ENCODE measurements around the gene DCST1.

Gene DCST1

GRCh38 chr1:155057104-155057503 is 23.5 kb downstream of the DCST1 start:
- no peak for DNase-seq

DNA sequence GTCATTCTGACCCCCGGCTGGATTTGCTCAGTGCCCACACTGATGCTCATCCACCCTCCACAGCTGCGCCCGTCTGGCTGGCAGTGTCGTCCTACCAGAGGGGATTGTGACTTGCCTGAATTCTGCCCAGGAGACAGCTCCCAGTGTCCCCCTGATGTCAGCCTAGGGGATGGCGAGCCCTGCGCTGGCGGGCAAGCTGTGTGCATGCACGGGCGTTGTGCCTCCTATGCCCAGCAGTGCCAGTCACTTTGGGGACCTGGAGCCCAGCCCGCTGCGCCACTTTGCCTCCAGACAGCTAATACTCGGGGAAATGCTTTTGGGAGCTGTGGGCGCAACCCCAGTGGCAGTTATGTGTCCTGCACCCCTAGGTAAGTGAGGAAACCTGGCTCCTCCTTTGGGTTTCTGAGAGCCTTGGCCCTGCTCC is 24.2 kb downstream of the DCST1 start:
- DNase-seq = no peak

DNA sequence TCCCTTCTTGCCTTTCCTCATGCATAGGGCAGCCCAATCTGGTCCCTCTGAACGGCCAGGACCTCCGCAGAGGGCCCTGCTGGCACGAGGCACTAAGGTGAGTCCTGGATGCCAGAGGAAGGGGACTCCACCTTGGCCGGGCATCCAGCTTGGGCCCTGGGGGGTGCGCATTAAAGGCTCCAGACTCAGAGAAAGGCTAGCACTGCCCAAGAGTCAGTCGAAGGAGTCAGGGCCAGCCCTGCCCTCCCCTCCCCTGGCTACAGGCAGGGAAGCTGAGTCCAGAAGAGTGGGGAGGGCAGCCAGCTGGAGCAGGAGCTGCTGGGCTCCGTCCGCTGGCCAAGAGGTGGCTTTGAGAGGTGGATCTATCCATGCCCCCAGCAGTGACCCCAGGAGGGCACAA is 27.1 kb downstream of the DCST1 start:
- DNase-seq = no peak

DNA sequence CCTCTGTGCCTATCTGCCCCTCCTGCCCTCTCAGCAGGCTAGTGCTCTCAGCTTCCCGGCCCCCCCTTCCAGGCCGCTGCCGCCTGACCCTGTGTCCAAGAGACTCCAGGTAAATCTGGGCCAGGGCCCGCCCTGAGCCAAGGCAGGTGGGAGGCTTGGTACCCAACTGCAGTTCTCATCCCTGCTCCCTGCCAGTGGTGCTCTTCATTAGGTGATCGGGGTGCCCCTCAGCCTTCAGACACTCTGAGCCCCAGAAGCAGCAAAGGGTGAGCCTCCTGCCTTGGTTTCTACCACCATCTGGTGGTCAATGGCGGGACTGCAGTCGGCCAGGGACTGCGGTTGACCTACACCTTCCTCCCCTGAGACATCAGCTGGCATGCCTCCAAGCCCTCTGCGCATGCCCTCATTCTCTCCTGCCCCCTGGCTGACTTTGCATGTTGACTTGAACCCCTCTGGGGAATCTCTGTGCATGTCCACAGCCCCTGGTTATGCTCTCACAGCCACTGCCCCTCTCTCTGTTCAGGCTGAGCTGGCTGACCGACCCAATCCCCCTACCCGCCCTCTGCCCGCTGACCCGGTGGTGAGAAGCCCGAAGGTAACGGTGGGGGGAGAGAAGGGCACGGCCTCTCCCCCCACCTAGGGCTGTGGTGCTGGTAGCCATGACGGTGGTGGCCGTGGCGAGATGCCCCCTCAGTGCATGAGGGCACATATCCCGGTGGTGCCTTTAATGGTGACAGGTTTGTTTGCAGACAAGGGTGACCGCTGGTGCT is 27.9 kb downstream of the DCST1 start:
- DNase-seq = peak; percentile 89

DNA sequence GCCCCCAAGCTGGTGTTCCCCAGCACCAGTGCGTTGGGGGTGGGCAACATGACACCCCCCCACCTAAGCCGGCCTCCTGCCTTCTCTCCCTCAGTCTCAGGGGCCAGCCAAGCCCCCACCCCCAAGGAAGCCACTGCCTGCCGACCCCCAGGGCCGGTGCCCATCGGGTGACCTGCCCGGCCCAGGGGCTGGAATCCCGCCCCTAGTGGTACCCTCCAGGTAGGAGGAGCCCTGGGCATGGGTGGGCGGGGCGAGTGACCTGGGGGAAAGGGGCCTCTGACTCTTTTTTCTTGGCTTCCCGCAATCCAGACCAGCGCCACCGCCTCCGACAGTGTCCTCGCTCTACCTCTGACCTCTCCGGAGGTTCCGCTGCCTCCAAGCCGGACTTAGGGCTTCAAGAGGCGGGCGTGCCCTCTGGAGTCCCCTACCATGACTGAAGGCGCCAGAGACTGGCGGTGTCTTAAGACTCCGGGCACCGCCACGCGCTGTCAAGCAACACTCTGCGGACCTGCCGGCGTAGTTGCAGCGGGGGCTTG is 28.6 kb downstream of the DCST1 start:
- no peak for DNase-seq

DNA sequence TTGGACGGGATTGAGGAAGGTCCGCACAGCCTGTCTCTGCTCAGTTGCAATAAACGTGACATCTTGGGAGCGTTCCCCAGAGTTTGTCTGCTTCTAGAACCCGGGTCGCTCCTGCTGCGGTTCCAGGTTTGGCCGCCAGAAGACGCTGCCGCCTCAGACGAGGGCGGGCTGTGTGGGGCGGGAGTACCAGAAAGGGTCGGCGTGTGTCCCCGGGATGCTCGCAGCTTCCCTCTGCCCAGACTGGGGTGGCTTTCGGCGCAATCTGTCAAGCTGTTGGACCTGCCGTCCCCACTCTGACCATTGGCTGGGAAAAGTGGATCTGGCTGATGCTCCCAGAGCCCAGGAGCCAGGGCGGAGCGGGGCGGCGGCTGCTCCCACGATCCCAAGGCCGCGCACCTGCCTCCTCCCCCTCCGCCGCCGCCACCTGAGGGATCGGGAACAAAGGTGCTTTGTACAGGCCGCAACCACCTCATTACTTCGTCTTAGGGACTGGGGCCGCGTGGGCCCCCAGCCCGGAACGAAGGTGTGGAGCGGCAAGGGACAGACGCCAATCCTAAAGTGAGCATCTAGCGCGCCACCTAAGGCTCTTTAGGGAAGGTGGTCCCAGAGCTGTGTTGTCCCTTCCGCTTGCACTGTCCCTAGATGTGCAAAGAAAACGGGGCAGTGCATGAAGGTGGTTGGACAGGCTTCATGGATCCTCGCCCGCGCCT is 29.2 kb downstream of the DCST1 start:
- peak; percentile 77 for DNase-seq

DNA sequence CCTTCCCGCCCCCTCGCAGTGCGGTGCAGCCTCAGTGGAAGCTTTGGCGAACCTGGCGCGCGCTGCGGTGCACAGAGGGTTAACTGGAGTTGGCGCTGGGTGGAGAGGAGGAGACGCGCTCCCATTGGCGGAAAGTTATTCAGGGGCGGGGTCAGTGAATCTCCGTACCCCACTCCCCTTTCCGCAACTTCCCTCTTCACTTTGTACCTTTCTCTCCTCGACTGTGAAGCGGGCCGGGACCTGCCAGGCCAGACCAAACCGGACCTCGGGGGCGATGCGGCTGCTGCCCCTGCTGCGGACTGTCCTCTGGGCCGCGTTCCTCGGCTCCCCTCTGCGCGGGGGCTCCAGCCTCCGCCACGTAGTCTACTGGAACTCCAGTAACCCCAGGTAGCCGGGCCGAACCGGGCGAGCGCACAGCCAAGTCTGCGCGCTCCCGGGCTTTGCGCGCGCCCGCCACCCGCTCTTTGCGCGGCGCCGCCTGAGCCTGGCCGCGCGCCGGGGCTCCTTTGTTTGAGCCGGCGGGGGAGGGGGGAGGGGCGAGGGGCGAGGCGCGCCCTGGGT is 30.0 kb downstream of the DCST1 start, which contains the start of gene EFNA4:
Gene EFNA4 (plus strand): TSS at position 191 of the 561 bp plus-strand sequence. CDS start 84 bp downstream, at position 275.
- peak; percentile 90 for DNase-seq

- DNase-seq = peak; percentile 59
Measured at GRCh38 chr1:155064111-155064831, 30.6 kb downstream of the DCST1 start.

- DNase-seq = no peak
Measured at GRCh38 chr1:155064832-155065429, 31.3 kb downstream of the DCST1 start.

DNA sequence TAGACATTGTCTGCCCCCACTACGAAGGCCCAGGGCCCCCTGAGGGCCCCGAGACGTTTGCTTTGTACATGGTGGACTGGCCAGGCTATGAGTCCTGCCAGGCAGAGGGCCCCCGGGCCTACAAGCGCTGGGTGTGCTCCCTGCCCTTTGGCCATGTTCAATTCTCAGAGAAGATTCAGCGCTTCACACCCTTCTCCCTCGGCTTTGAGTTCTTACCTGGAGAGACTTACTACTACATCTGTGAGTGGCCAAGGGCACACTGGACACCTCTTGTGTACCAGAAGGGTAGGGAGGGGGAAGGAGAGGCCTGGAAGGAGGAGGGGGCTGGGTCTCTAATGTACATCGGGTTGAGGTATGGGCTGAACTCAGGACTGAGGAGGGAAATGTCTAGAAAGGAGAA is 33.2 kb downstream of the DCST1 start:
- DNase-seq = no peak

DNA sequence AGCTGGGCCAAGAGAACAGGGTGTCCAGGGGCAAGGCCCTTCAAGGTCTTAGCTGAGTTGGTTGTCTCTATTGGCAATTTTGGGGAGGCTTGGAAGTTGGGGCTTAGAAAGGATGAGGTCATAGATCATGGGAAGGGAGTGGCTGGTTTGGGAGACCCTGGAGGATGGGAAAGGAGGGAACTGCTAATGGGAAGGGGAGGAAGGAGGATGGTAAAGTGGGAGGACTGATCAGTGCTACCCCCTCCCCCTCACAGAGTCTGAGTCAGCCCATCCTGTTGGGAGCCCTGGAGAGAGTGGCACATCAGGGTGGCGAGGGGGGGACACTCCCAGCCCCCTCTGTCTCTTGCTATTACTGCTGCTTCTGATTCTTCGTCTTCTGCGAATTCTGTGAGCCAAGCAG is 35.0 kb downstream of the DCST1 start:
- DNase-seq = no peak

DNA sequence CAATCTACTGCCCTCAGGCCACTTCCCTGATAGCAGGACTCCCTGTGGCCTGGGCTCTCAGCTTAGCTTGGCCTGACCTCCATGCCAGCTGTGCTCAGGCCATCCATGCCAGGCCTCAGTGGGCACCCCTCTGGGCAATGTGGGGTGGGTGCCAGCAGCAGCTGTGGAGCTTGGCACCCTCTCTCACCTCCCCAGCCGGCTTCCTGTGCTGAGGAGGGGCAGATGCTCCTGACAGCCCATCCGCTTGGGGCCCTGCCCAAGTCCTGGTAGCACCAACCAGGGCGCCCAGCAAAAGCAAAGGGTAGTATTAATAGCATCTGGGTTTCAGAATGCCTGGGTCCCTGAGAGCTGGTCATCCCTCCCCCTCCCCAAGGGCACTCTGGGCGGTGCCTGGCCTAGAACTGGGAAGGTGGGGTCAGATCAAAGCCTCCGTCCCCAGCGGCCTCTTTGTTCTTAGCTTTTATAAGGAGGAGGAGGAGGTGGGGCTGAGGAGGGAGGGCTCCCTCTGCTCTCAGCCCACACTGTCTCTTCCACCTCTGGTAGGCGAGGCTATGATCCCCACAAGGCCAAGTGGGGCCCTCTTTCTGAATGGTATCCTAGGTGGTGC is 36.0 kb downstream of the DCST1 start:
- peak; percentile 40 for DNase-seq

DNA sequence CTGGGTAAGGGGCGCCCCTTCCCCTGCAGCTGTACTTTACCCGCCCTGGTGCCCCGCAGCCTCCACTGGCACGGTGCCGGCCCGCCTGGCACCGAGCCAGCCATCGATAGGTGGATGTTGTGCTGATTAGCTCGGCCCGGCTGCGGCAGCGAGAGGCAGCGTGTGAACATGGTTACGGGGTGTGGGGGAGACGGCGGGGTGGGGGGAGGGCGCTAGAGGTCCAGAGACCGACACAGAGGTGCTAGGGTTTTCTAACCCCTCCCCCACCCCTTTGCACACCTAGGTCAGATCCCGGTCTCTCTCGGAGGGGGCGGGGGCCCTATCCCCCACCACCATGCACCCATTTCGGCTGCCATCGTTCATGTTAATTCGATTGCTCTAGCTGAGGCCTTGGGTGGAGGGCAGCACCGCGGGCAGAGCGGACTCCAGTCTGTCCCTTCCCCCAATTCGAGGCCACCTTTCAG is 36.6 kb downstream of the DCST1 start:
- DNase-seq = no peak

DNA sequence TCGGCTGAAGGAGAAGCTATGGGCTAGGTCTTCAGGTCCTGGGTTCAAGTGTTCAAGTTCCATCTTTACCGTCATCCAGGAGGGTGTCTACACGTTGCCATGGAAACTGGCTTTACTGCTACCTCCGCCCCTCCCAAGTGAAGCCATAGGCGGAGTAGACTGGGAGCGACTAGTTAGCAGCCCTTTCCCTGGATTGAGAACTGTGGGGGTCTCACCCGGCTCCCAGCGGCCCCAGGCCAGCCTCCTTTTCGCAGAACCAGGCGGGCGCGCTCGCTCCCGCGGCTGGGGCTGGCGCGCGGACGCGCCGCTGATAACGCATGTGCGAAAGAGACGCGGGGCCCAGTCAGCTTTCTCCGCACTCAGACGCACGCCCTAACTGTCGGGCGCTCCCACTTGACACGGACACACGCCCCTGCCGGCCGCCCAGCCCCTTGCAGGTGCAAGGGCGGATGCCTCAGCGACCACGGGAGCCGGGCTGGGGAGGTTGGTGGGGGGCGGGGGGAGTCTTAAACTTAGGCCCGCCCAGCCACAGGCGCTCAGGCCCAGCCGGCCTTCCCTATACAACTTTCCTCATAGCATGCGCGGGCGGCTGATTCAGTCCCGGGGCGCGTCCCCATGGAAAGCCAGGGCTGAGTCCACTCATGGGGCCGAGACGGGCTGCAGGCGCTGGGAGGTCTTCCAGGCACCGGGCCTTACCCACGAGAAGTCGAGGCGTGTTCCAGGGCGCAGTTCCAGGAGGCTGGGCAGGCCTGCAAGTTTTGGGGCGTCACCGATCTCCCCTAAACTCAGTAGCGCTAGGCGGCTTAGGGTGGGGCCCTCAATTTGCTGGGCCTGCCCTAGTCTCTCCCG is 37.3 kb downstream of the DCST1 start:
- peak; percentile 78 for DNase-seq

- DNase-seq = no peak
Measured at GRCh38 chr1:155071701-155072100, 38.1 kb downstream of the DCST1 start.

DNA sequence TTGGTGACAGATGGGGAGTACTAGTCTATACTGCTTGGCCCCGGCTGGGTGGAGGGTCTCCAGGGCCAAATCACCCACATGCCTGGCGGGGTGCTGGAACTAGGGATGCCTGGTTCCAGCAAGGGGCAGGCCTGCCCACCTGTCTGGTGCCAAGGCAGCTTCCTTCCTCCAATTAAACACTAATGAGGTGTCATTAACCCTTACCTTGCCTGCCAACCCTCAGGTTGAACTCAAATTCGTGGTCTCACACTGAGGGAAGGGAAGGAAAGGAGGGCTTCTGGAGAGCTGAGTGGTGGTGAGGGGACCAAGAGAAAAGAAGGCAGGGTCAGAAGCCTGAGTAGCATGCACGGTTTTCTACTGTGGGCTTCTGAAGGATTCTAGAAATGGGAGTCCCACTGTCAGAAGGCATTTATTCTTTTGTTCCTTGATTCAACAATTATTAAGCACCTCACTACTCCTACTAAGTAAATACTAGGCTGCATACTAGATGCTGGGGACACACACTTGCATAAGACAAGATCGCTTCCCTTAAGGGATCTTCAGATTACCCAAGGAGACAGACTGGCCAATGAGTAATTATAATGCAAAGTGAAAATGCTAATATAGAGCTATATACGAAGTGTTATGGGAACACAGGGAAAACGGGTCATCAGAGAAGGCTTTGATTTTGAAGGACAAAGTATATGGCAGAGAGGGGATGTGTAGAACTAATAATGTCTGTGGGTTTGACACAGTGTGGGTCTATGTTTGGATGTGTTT is 39.1 kb downstream of the DCST1 start:
- DNase-seq = no peak

DNA sequence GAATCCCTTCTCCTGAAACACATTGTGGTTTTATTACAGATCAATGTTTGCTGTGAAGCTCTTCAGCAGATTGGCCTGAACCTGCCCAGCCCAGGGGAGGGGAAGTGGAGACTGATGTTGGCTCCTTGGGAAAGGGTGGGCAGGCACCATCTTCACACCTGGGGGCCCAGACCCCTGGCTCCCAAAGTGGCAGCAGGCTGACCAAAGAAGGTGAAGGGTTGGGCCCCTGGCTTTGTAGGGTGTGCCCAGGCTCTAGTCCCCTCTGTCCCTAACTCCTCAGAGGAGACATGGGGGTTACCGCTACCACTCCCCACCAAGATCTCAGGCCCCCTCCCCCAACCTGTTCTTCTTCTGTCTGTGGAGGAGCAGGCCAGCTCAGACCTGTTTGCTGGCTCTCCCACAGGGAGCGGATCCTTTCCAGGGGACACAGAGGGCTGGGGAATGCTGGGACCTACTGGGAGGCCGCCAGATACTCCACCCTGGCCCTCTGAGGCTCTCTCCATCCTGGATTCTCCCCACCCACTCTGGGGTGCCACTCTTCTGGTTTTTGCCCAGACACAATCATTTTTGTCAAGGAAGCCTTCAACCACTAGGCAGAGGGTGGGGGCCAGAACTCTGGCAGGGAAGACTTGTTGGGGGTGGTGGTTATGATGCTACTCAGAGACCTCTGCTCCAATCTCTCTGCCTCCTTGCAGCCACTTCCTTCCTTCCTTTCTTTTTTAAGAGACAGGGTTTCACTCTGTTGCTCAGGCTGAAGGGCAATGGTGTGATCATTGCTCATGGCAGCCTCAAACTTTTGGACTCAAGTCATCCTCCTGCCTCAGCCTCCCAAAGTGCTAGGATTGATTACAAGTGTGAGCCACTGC is 40.0 kb downstream of the DCST1 start:
- DNase-seq = no peak

DNA sequence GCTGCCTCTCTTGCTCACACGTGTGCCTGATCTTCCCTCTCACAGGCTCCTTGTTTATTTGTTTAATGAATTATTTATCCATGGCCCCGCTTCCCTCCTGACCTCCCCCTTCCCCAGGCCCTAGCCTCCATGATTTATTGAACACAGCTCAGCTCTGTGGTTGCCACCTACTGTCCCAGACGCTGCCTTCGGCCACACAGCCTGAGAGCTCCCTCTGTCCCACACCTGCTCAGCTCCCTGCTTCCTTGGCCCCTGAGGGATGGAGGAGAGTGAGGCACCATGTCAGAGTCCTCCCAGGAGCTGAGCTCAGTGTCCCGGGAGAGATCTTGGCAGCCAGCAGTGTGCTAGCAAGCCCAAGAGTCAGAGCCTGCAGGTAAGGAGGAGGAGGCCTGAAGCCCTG is 41.9 kb downstream of the DCST1 start:
- DNase-seq = no peak

GRCh38 chr1:155076371-155076770 is 42.7 kb downstream of the DCST1 start:
- DNase-seq = no peak
